Neural progenitor cell (in vitro differentiated cells): Measurements from ENCODE around the gene PLEKHA6.

ENCODE experiments used
- CTCF ChIP-seq: fragments of 200-600 bp; sonication (generic); IDR thresholded peaks from 2 replicates; pipeline ENCODE4 v1.5.1; 2017; ENCODE audit warnings: antibody characterized with exemption, mild to moderate bottlenecking
- EZH2 ChIP-seq: fragments of 200-600 bp; sonication (generic); IDR thresholded peaks from 2 replicates; pipeline ENCODE4 v1.6.1; 2017; ENCODE audit warnings: antibody characterized with exemption, mild to moderate bottlenecking, moderate library complexity
- EZH2phosphoT487 ChIP-seq: fragments of 200-600 bp; sonication (generic); IDR thresholded peaks from 2 replicates; pipeline ENCODE4 v1.6.1; 2017; ENCODE audit warnings: antibody characterized with exemption

- TF ChIP-seq CTCF (no peak), EZH2phosphoT487 (no peak), EZH2 (no peak)
These were observed 2.7 kb downstream of the PLEKHA6 start for GRCh38 chr1:204356997-204357396.
